Ovary (tissue), 9 donors: Measurements from ENCODE around the gene MIGA2. TPM values are rescaled to one million over a fixed set of nuclear protein-coding genes. Genes with fewer than 3 reads are reported as not detected.

Experiments
- DNase-seq, 5 donors: peaks; one replicate each; pipeline ENCODE4 v3.0.0-alpha.2; 2019 to 2020
- H3K27ac ChIP-seq, 2 donors: fragments of 200-600 bp; one replicate each; pipeline versions ENCODE4 v1.5.1 to v1.8.0; 2019 to 2022
- H3K27me3 ChIP-seq: fragments of 200-600 bp; one replicate; pipeline ENCODE4 v1.8.0; 2022
- H3K36me3 ChIP-seq: fragments of 200-600 bp; sonication (generic); one replicate; pipeline ENCODE4 v1.5.1; 2019
- H3K4me1 ChIP-seq: one replicate; pipeline ENCODE4 v1.8.1; 2013; ENCODE audit warnings: mild to moderate bottlenecking, moderate library complexity; ENCODE audit not compliant: insufficient read depth
- H3K4me3 ChIP-seq: fragments of 200-600 bp; sonication (generic); one replicate; pipeline ENCODE4 v1.5.1; 2017
- H3K9me3 ChIP-seq, 2 donors: fragments of 200-600 bp in 1 of 2; sonication (generic) in 1 of 2; one replicate each; pipeline versions ENCODE4 v1.5.1 to v1.8.1; 2013 to 2019; ENCODE audit warnings: mild to moderate bottlenecking in 1 of 2, moderate library complexity in 1 of 2
- EP300 ChIP-seq: sonication (generic); formaldehyde crosslinking; IDR thresholded peaks from one replicate; pipeline ENCODE4 v1.6.1; 2017; ENCODE audit warnings: antibody characterized with exemption
- POLR2A ChIP-seq: fragments of 450-650 bp; IDR thresholded peaks from one replicate; pipeline ENCODE4 v1.6.1; 2017; ENCODE audit warnings: antibody characterized with exemption, mild to moderate bottlenecking, moderate library complexity
- WGBS, 3 donors: extraction: QIAGEN DNeasy Blood & Tissue Kit in 1 of 3; methylation state at CpG; one replicate each; pipeline versions ENCODE4 v1.1.5 to v1.1.7; 2013 to 2017; 5-methylcytosine and 5-hydroxymethylcytosine counted together
- intact Hi-C, 4 donors: fragments of 100-400 bp; cut with DNase I; formaldehyde crosslinking; loops; one replicate each; pipeline versions ENCODE4 v1.11.0 to v1.15.1; 2022 to 2023
- polyA plus RNA-seq, 2 donors: library from polyadenylated mRNA; stranded (reverse); fragments of 200-250 nt in 1 of 2; fragments of 350-450 nt in 1 of 2; fragmentation: Illumina TruSeq in 1 of 2; extraction: RNeasy Lipid Tissue Mini Kit (QIAGEN cat#74804) in 1 of 2; gene quantifications; one replicate each; pipeline ENCODE4 v1.2.3, GENCODE V29; 2013 to 2014
- total RNA-seq, 7 donors: library from RNA; depleted of rRNA in 2 of 7; stranded (reverse); fragments of >200 nt in 2 of 7; fragmentation: NEBNext Ultra II Directional in 3 of 7; extraction: Animal tissue kit (Norgen Biotek cat#: 25700) in 3 of 7; gene quantifications; one replicate each; pipeline versions ENCODE4 v1.1.0 to v1.2.4, GENCODE V29; 2016 to 2023
- TF ChIP-seq, protein P1 (sequence below), 3 donors: fragments of 450-650 bp in 2 of 3; fragments of 200-600 bp in 1 of 3; IDR thresholded peaks; one replicate each; pipeline versions ENCODE4 v1.5.1 to v1.8.0; 2016 to 2022; ENCODE audit warnings: antibody characterized with exemption in 3 of 3, mild to moderate bottlenecking in 1 of 3
- donor health status: DM: no; HTN: no; CAD: no; lungs with moderate emphysema.
- donor health status: DM: no; HTN: no; CAD: no.
- donor health status: Bipolar disorder and iron deficiency.
- donor health status: DM: yes; HTN: yes; CAD: no.
- donor health status: DM: no; HTN: no; CAD: no.
- donor health status: DM: yes; HTN: yes; CAD: no.

The MIGA2 gene
- total and polyA plus RNA-seq, 9 donors = 2.5 to 36.5 (median 23.1) TPM

DNA sequence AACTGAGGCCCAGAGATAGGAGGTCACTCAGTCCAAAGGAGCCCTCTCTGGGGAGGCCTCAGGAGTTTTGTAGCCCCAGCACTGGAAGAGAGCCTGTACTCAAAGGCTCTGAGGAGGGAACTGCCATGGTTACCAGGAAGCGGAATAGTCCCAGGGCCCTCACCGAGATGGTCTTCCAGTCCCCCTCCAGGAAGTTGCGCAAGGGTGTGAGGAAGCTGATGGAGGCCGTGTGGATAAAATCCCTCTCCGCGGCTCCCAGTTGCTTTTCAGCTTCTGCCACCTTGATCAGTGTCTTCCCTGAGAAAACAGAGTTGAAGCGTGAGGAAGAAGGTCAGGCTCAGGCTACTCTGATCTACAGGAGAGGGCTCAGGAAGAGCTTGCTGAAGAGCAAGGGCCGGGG, 21.8 kb upstream of the MIGA2 start:
- TF ChIP-seq EP300 (no peak), POLR2A (no peak)
- TF ChIP-seq, protein P1, sequence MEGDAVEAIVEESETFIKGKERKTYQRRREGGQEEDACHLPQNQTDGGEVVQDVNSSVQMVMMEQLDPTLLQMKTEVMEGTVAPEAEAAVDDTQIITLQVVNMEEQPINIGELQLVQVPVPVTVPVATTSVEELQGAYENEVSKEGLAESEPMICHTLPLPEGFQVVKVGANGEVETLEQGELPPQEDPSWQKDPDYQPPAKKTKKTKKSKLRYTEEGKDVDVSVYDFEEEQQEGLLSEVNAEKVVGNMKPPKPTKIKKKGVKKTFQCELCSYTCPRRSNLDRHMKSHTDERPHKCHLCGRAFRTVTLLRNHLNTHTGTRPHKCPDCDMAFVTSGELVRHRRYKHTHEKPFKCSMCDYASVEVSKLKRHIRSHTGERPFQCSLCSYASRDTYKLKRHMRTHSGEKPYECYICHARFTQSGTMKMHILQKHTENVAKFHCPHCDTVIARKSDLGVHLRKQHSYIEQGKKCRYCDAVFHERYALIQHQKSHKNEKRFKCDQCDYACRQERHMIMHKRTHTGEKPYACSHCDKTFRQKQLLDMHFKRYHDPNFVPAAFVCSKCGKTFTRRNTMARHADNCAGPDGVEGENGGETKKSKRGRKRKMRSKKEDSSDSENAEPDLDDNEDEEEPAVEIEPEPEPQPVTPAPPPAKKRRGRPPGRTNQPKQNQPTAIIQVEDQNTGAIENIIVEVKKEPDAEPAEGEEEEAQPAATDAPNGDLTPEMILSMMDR (IDR thresholded peaks at IDR 0.05) = no peak
- no peaks in the 10 kb centered on the region for H3K27me3 ChIP-seq
- H3K4me1 ChIP-seq = no peaks in the 10 kb centered on the region
- no peaks in the 10 kb centered on the region for H3K9me3 ChIP-seq
- no peak for DNase-seq
- 90 to 94% (median 94%) methylated on average over 8 of the region's 8 CpGs for WGBS, 3 donors
- no peak overlapping the region for H3K27ac ChIP-seq
- H3K36me3 ChIP-seq = no peaks in the 10 kb centered on the region
- intact Hi-C loops = no loop called here
- no peak overlapping the region for H3K4me3 ChIP-seq

DNA sequence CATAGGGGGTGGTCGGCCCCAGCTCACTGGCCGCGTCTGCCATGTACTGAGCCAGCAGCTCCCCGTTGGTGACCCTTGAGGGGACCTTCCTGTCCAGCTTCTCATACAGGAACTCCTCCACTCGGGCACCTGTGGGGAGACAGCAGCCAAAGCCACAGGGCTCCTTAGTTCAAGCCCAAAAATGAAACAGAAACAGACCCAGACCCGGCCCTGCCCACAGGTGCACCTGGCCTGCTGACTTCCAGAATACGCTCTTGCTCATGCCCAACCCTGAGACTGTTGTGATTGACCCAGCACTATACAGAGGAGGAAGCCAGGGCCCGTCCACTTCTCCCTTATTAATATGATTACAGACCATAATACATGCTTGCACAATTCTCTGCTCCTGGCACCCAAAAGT, 15.3 kb upstream of the MIGA2 start:
- TF ChIP-seq, protein P1 (IDR thresholded peaks at IDR 0.05) = no peak
- TF ChIP-seq POLR2A (no peak), EP300 (no peak)
- no peak for DNase-seq
- WGBS, 3 donors = 66 to 76% (median 74%) methylated on average over 8 of the region's 8 CpGs
- Histone ChIP-seq H3K4me3 (no peak overlapping the region), H3K27ac (no peak overlapping the region), H3K9me3 (no peaks in the 10 kb centered on the region), H3K27me3 (no peaks in the 10 kb centered on the region), H3K36me3 (no peaks in the 10 kb centered on the region), H3K4me1 (peaks cover 14% of the 10 kb centered on the region)
- intact Hi-C loops = no loop called here

DNA sequence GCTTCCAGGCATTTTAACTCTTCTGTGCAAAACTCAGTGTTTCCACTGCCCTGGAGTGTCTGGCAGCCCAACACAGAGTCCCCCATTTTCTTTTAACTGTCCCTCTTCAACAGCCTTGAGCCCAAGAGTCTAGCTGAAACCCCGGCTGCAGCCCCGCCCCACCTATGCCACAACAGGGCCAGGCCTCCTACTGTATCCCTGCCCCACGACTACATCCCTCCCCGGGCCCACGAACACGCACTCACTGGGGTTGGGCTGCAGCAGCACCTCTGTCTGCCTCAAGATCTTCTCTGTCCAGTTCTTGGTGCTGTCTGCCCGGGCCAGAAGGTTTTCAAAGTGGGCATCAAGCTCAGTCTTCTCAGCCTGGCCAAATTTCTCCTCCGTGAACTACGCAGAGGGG, 14.4 kb upstream of the MIGA2 start:
- no peak for DNase-seq
- no peaks in the 10 kb centered on the region for H3K27me3 ChIP-seq
- peak overlapping the region in 1 of 2 donors; percentile 47 for H3K27ac ChIP-seq
- TF ChIP-seq EP300 (no peak), POLR2A (no peak)
- TF ChIP-seq, protein P1 (IDR thresholded peaks at IDR 0.05) = no peak
- no peak overlapping the region for H3K4me3 ChIP-seq
- intact Hi-C loops = no loop called here
- no peaks in the 10 kb centered on the region for H3K9me3 ChIP-seq
- H3K4me1 ChIP-seq = peaks cover 14% of the 10 kb centered on the region
- no peaks in the 10 kb centered on the region for H3K36me3 ChIP-seq
- 62 to 73% (median 66%) methylated on average over 9 of the region's 9 CpGs for WGBS, 3 donors

DNA sequence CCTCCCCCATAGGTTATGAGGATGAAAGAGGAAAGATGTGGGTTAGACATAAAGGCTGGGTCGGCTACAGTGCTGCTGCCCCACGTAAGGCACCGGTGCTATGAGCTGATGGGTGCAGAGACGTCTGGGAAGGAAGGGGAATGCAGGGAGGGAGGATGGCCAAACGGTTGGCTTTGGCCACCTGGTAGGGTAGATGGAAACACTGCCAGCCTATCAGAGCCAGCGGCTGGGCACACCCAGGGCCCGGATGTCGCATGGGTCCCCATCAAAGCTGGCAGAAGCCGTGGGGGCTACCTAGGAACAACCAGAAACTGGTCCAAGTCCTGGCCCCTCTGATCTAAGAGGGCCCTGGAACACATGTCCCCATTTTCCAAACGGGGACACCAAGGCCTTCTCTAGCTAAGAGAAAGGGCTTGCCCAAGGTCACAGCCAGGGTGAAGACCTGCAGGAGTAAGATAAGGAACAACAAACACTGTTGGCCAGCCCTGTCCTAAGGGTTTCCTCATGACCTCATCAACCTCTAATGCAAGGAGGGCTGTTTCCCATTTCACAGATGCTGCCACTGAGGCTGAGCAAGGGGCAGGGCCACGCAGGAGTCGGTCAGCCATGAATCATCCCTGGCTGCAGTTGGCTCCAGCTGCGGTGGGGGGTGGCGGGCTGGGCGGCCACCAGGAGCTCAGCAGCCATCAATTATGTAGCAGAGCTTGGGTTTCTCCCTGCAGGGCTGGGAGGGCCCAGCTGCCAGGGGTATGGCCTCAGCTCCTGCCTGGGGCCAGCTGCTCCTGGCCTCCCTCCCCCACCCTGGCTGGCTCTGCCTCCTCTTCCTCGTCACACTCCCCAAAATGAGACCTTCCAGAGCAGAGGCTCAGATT, 13.2 kb upstream of the MIGA2 start:
- Histone ChIP-seq H3K36me3 (no peaks in the 10 kb centered on the region), H3K4me1 (peaks cover 14% of the 10 kb centered on the region), H3K9me3 (no peaks in the 10 kb centered on the region), H3K27ac (peak overlapping the region; percentile 8 to 47), H3K4me3 (no peak overlapping the region), H3K27me3 (no peaks in the 10 kb centered on the region)
- no peak for TF ChIP-seq POLR2A
- no peak for TF ChIP-seq EP300
- intact Hi-C loops = no loop called here
- 49 to 61% (median 50%) methylated on average over 13 to 16 of the region's 16 CpGs for WGBS, 3 donors
- DNase-seq = peak; percentile 61 to 72 (median 71)

DNA sequence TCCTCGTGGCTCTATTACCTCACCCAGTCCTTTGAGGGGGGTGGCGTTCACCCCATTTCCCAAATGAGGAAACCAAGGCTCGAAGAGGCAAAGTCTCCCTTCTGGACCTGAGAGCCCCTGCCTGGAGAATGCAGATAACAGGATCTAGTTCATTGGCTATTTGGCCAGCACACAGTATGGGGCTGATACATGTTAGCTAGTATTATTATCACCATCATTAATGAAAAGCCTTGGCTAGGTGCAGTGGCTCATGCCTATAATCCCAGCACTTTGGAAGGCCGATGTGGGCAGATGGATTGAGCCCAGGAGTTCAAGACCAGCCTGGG, 12.6 kb upstream of the MIGA2 start:
- Histone ChIP-seq H3K36me3 (no peaks in the 10 kb centered on the region), H3K4me3 (no peak overlapping the region), H3K9me3 (no peaks in the 10 kb centered on the region), H3K4me1 (peaks cover 14% of the 10 kb centered on the region), H3K27ac (peak overlapping the region in 1 of 2 donors; percentile 47), H3K27me3 (no peaks in the 10 kb centered on the region)
- intact Hi-C loops = no loop called here
- TF ChIP-seq EP300 (no peak), POLR2A (no peak)
- TF ChIP-seq, protein P1 (IDR thresholded peaks at IDR 0.05) = no peak
- DNase-seq = no peak
- 22 to 38% (median 34%) methylated on average over 4 of the region's 4 CpGs for WGBS, 3 donors
